Measurements from ENCODE around the gene TOMM5.

DNA sequence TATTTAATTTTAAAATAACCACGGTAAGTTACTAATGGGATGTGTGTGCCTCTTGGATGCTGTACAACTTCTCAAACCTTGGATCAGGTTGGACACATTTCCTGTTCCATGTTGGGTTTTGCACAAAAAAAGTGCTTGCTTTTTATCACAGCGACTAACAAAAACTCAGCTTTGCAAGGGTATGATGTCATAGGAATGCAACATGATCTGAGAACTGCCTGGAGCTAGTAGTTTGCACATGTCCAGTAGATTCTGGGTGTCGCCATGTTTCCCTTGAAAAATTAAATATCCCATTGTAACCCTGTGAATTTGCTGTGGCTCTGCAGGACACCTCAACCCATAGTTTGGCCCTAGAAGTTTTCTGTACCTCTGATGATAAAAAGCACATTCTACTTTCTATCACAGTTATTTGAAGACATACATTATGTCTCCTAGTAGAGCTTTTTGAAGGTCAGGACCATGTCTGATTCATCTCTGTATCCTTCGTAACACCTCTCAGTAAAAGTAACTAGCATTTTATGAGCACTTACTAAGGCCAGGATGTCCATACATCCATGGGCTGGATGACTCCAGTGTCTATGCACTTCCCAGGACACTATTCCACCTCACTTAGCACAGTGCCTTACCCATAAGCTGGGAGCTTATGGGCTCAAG, 46.8 kb upstream of the TOMM5 start:
- TF ChIP-seq, protein P1, sequence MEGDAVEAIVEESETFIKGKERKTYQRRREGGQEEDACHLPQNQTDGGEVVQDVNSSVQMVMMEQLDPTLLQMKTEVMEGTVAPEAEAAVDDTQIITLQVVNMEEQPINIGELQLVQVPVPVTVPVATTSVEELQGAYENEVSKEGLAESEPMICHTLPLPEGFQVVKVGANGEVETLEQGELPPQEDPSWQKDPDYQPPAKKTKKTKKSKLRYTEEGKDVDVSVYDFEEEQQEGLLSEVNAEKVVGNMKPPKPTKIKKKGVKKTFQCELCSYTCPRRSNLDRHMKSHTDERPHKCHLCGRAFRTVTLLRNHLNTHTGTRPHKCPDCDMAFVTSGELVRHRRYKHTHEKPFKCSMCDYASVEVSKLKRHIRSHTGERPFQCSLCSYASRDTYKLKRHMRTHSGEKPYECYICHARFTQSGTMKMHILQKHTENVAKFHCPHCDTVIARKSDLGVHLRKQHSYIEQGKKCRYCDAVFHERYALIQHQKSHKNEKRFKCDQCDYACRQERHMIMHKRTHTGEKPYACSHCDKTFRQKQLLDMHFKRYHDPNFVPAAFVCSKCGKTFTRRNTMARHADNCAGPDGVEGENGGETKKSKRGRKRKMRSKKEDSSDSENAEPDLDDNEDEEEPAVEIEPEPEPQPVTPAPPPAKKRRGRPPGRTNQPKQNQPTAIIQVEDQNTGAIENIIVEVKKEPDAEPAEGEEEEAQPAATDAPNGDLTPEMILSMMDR (IDR thresholded peaks at IDR 0.05 in 4 of 5, conservative IDR thresholded peaks at IDR 0.05 in 1 of 5): no peak
- TF ChIP-seq POLR2A (IDR thresholded peaks at IDR 0.05): no peak
